Endothelial cell of umbilical vein (primary cell): ENCODE measurements around the gene TRPC6. TPM values are rescaled to one million over a fixed set of nuclear protein-coding genes. Genes with fewer than 3 reads are reported as not detected.

Source experiments
- BruUV-seq: library from RNA; stranded (reverse); fragments of 400-500 nt; replicated peaks from 2 replicates; lab custom pipeline; 2021; lab: Mats Ljungman, UMichigan
- CTCF ChIA-PET: fragments of 300-600, 350-600 bp; sonication (Branson Sonifier 250); formaldehyde crosslinking; loops from one replicate; lab custom pipeline; 2021; ENCODE audit warnings: antibody characterized with exemption, inconsistent platforms; lab: Charles Lee
- POLR2A ChIA-PET: fragments of 300-600, 350-600 bp; sonication (Branson Sonifier 250); formaldehyde crosslinking; loops from one replicate; lab custom pipeline; 2021; ENCODE audit warnings: antibody characterized with exemption, inconsistent platforms; lab: Charles Lee
- DNase-seq: peaks from one replicate; pipeline ENCODE4 v3.0.0-alpha.2; 2011; ENCODE audit warnings: low read depth, low spot score
- FAIRE-seq: peaks from 2 replicates; lab custom pipeline; 2011; peaks lifted over from hg19 to GRCh38; lab: Jason Lieb, UNC
- H2AFZ ChIP-seq: 2 replicates; pipeline ENCODE4 v1.6.0; 2012; ENCODE audit warnings: low read depth, low read length, control low read depth, inconsistent platforms
- H3K27ac ChIP-seq: 2 replicates; pipeline ENCODE4 v1.5.1; 2011; ENCODE audit warnings: low read depth, mild to moderate bottlenecking, control low read depth, low read length, moderate library complexity; ENCODE audit not compliant: insufficient read depth
- H3K27me3 ChIP-seq, 2 experiments: 2 replicates each; pipeline versions ENCODE4 v1.6.0 to v1.6.1; 2011; ENCODE audit warnings: low read length in 2 of 2, mixed read lengths in 1 of 2; ENCODE audit not compliant: control insufficient read depth in 2 of 2, insufficient read depth in 2 of 2
- H3K36me3 ChIP-seq, 2 experiments: 2 replicates in 1 of 2; 3 replicates in 1 of 2; pipeline ENCODE4 v1.5.1; 2011; ENCODE audit warnings: low read length in 2 of 2, mild to moderate bottlenecking in 1 of 2, moderate library complexity in 1 of 2; ENCODE audit not compliant: control insufficient read depth in 2 of 2, insufficient read depth in 2 of 2; ENCODE audit errors: extremely low read depth in 1 of 2
- H3K4me1 ChIP-seq: 3 replicates; pipeline ENCODE4 v1.5.1; 2011; ENCODE audit warnings: mild to moderate bottlenecking, low read length; ENCODE audit not compliant: control insufficient read depth, insufficient read depth; ENCODE audit errors: extremely low read depth
- H3K4me2 ChIP-seq: 2 replicates; pipeline ENCODE4 v1.6.1; 2011; ENCODE audit warnings: low read length, control low read depth, mixed read lengths; ENCODE audit not compliant: insufficient read depth
- H3K4me3 ChIP-seq, 3 experiments: fragments of 200-600 bp in 1 of 3; sonication (generic), shearing (Covaris generic) in 1 of 3; replicated peaks in 1 of 3; 2 replicates each; pipeline ENCODE4 v1.5.1; 2011 to 2016; ENCODE audit warnings: control low read depth in 3 of 3, low read length in 3 of 3, mild to moderate bottlenecking in 2 of 3, inconsistent platforms in 1 of 3, low read depth in 1 of 3, moderate library complexity in 1 of 3; ENCODE audit not compliant: insufficient read depth in 1 of 3
- H3K79me2 ChIP-seq: 2 replicates; pipeline ENCODE4 v1.6.0; 2012; ENCODE audit warnings: low read length, inconsistent platforms; ENCODE audit not compliant: control insufficient read depth, insufficient read depth
- H3K9ac ChIP-seq: replicated peaks from 2 replicates; pipeline ENCODE3; 2011; ENCODE audit warnings: low read length, control low read depth; ENCODE audit not compliant: insufficient read depth; ENCODE audit errors: extremely low read depth
- H3K9me1 ChIP-seq: replicated peaks from 3 replicates; pipeline ENCODE4 v1.6.0; 2011; ENCODE audit warnings: mild to moderate bottlenecking, low read length; ENCODE audit not compliant: control insufficient read depth, insufficient read depth; ENCODE audit errors: extremely low read depth
- H3K9me3 ChIP-seq: replicated peaks from 2 replicates; pipeline ENCODE4 v1.5.1; 2012; ENCODE audit warnings: low read length, inconsistent platforms; ENCODE audit not compliant: control insufficient read depth, insufficient read depth
- H4K20me1 ChIP-seq: replicated peaks from 2 replicates; pipeline ENCODE3; 2011; ENCODE audit warnings: mild to moderate bottlenecking, low read length; ENCODE audit not compliant: control insufficient read depth, insufficient read depth; ENCODE audit errors: extremely low read depth
- CTCF ChIP-seq, 2 donors: IDR thresholded peaks; 1 replicate in 1 of 2; 2 replicates in 1 of 2; pipeline ENCODE4 v1.5.1; 2011; ENCODE audit warnings: low read length in 2 of 2, mild to moderate bottlenecking in 2 of 2, moderate library complexity in 2 of 2, control low read depth in 1 of 2, inconsistent platforms in 1 of 2, low read depth in 1 of 2; ENCODE audit not compliant: insufficient read depth in 1 of 2; ENCODE audit errors: extremely low read depth in 1 of 2
- EZH2 ChIP-seq: IDR thresholded peaks from 2 replicates; pipeline ENCODE4 v1.6.1; 2012; ENCODE audit warnings: borderline replicate concordance, low read depth, mild to moderate bottlenecking, moderate library complexity, low read length, inconsistent platforms; ENCODE audit not compliant: severe bottlenecking
- FOS ChIP-seq: IDR thresholded peaks from 2 replicates; pipeline ENCODE4 v1.6.1; 2011; ENCODE audit warnings: mild to moderate bottlenecking, low read length, moderate library complexity, borderline replicate concordance; ENCODE audit not compliant: insufficient read depth
- GATA2 ChIP-seq: IDR thresholded peaks from 2 replicates; pipeline ENCODE4 v1.7.0; 2011; ENCODE audit warnings: low read depth, mild to moderate bottlenecking, moderate library complexity, mixed read lengths, low read length; ENCODE audit not compliant: insufficient read length, insufficient read depth
- JUN ChIP-seq: IDR thresholded peaks from 2 replicates; pipeline ENCODE4 v1.6.1; 2011; ENCODE audit warnings: borderline replicate concordance, low read depth; ENCODE audit not compliant: insufficient read length, insufficient read depth
- MAX ChIP-seq: IDR thresholded peaks from 2 replicates; pipeline ENCODE4 v1.6.1; 2011; ENCODE audit not compliant: insufficient read depth, insufficient read length
- MYC ChIP-seq: IDR thresholded peaks from one replicate; pipeline ENCODE4 v1.6.1; 2011; ENCODE audit warnings: mild to moderate bottlenecking, low read depth, low read length
- POLR2A ChIP-seq: IDR thresholded peaks from 2 replicates; pipeline ENCODE4 v1.6.1; 2012; ENCODE audit warnings: low read depth, mild to moderate bottlenecking, control low read depth, low read length
- POLR2AphosphoS5 ChIP-seq: IDR thresholded peaks from 2 replicates; pipeline ENCODE4 v1.6.1; 2012; ENCODE audit warnings: low read depth, mild to moderate bottlenecking, control low read depth, low read length, moderate library complexity; ENCODE audit not compliant: insufficient read depth
- dilution Hi-C: fragments of 300-500 bp; cut with MboI; formaldehyde crosslinking; loops from one replicate; pipeline ENCODE4 v1.15.0; 2019; ENCODE audit warnings: low sequenced_read_pairs; ENCODE audit not compliant: extremely low pct_ligation_motif_present
- intact Hi-C: fragments of 100-400 bp; cut with micrococcal nuclease; formaldehyde crosslinking; loops from one replicate; pipeline ENCODE4 v1.10.0; 2022
- polyA plus RNA-seq, 4 experiments: library from polyadenylated mRNA; depleted of rRNA in 3 of 4; stranded (reverse) in 3 of 4; unstranded in 1 of 4; fragments of >200 nt; gene quantifications; 2 replicates each; pipeline versions ENCODE4 v1.2.1 to v1.2.3, GENCODE V29; 2011 to 2012; ENCODE audit warnings: missing spikeins in 1 of 4
- total RNA-seq: library from RNA; stranded (reverse); gene quantifications from 2 replicates; pipeline ENCODE4 v1.2.3, GENCODE V29; 2021

TRPC6 gene
- total and polyA plus RNA-seq, 2 donors (not counting 3 experiments of a cell fraction or from before 2014, with no cell fraction given): not detected

GRCh38 chr11:101584655-101585054 lies 848 bp upstream of the TRPC6 start:
- FAIRE-seq (no peak), DNase-seq (no peak)
- Histone ChIP-seq H3K9ac (no peak overlapping the region), H3K27ac (no peak overlapping the region), H3K79me2 (no peaks in the 10 kb centered on the region), H3K4me3 (no peak overlapping the region), H3K4me2 (no peak overlapping the region), H3K9me1 (no peaks in the 10 kb centered on the region), H3K9me3 (no peaks in the 10 kb centered on the region), H3K27me3 (peaks cover 9 to 10% of the 10 kb centered on the region in 2 experiments), H4K20me1 (no peaks in the 10 kb centered on the region), H3K4me1 (no peaks in the 10 kb centered on the region), H3K36me3 (no peaks in the 10 kb centered on the region), H2AFZ (no peak overlapping the region)
- dilution Hi-C loops (no loop called here), intact Hi-C loops (no loop called here)
- POLR2A ChIA-PET: no interaction called here
- CTCF ChIA-PET: no interaction called here
- BruUV-seq: no TSS peak
- no peak for TF ChIP-seq CTCF (IDR thresholded peaks at IDR 0.05; ENCODE audit: extremely low read depth in 1 of 2, insufficient read depth in 1 of 2, low read depth in 1 of 2, low read length in 2 of 2)
- no peak for TF ChIP-seq GATA2
- TF ChIP-seq JUN: no peak
- TF ChIP-seq MYC: no peak
- TF ChIP-seq FOS: no peak
- no peak for TF ChIP-seq EZH2

- Histone ChIP-seq H3K27ac (no peak overlapping the region), H3K36me3 (no peaks in the 10 kb centered on the region), H3K9me3 (no peaks in the 10 kb centered on the region), H3K79me2 (no peaks in the 10 kb centered on the region), H3K27me3 (peaks cover 9 to 10% of the 10 kb centered on the region in 2 experiments), H4K20me1 (no peaks in the 10 kb centered on the region), H3K9me1 (no peaks in the 10 kb centered on the region), H3K4me1 (no peaks in the 10 kb centered on the region), H3K9ac (no peak overlapping the region), H2AFZ (no peak overlapping the region), H3K4me3 (no peak overlapping the region), H3K4me2 (no peak overlapping the region)
- intact Hi-C loops (no loop called here), dilution Hi-C loops (no loop called here)
- no peak for FAIRE-seq
- DNase-seq: no peak
- ChIA-PET POLR2A (no interaction called here), CTCF (no interaction called here)
- no TSS peak for BruUV-seq
- TF ChIP-seq POLR2A: no peak
- TF ChIP-seq GATA2: no peak
- no peak for TF ChIP-seq JUN
- no peak for TF ChIP-seq MAX
- TF ChIP-seq FOS: no peak
- no peak for TF ChIP-seq EZH2
- TF ChIP-seq CTCF (IDR thresholded peaks at IDR 0.05; ENCODE audit: extremely low read depth in 1 of 2, insufficient read depth in 1 of 2, low read depth in 1 of 2, low read length in 2 of 2): no peak
- TF ChIP-seq POLR2AphosphoS5: no peak
- TF ChIP-seq MYC: no peak
These were observed 315 bp upstream of the TRPC6 start for GRCh38 chr11:101584129-101584515.
